GM19397 (cell line): Measurements from ENCODE around the gene CHIA.

ENCODE experiments used
- ATAC-seq: cut with Tn5 transposase; IDR thresholded peaks from one replicate; pipeline ENCODE4 v1.9.1; 2021; ENCODE audit warnings: mild to moderate bottlenecking, moderate library complexity; ENCODE audit not compliant: unreplicated experiment

CHIA gene

GRCh38 chr1:111361761-111362160 lies 71.1 kb downstream of the CHIA start:
- ATAC-seq, result no peak

- no peak for ATAC-seq
Measured at GRCh38 chr1:111364690-111365089, 74.0 kb downstream of the CHIA start.

- no peak for ATAC-seq
Measured at GRCh38 chr1:111366256-111366655, 75.6 kb downstream of the CHIA start.

- no peak for ATAC-seq
Measured at GRCh38 chr1:111369177-111369576, 78.5 kb downstream of the CHIA start.

- no peak for ATAC-seq
Measured at GRCh38 chr1:111369645-111370044, 79.0 kb downstream of the CHIA start.
